GM12878 (cell line): Measurements from ENCODE around the gene KISS1R. TPM values are rescaled to one million over a fixed set of nuclear protein-coding genes. Genes with fewer than 3 reads are reported as not detected.

ENCODE experiments used
- BMI1 ChIP-seq: fragments of 450-650 bp; IDR thresholded peaks from 2 replicates; pipeline ENCODE4 v1.6.1; 2016; ENCODE audit warnings: mild to moderate bottlenecking, moderate library complexity, borderline replicate concordance
- EED ChIP-seq: sonication (generic); IDR thresholded peaks from 2 replicates; pipeline ENCODE4 v1.6.1; 2016; ENCODE audit warnings: antibody characterized with exemption, low read depth
- IKZF1 ChIP-seq: fragments of 450-650 bp; conservative IDR thresholded peaks from 2 replicates; pipeline ENCODE4 v1.6.1; 2017; ENCODE audit warnings: antibody characterized with exemption, mild to moderate bottlenecking
- KLF5 ChIP-seq: fragments of 450-650 bp; IDR thresholded peaks from 2 replicates; pipeline ENCODE4 v1.6.1; 2014; ENCODE audit warnings: mild to moderate bottlenecking; ENCODE audit not compliant: partially characterized antibody
- MXI1 ChIP-seq: fragments of 150-350 bp; IDR thresholded peaks from 2 replicates; pipeline ENCODE4 v1.6.1; 2011; ENCODE audit warnings: low read depth, mild to moderate bottlenecking, inconsistent platforms, low read length, improper control_type of control experiment
- PML ChIP-seq: IDR thresholded peaks from 2 replicates; pipeline ENCODE4 v1.6.1; 2012; ENCODE audit warnings: low read length, inconsistent platforms
- POLR2AphosphoS5 ChIP-seq: IDR thresholded peaks from 2 replicates; pipeline ENCODE4 v1.6.1; 2011; ENCODE audit warnings: mild to moderate bottlenecking, low read length, inconsistent platforms
- POU2F2 ChIP-seq: IDR thresholded peaks from 3 replicates; pipeline ENCODE4 v1.6.1; 2011; ENCODE audit warnings: low read depth, mild to moderate bottlenecking, low read length, borderline replicate concordance
- RAD21 ChIP-seq: IDR thresholded peaks from 2 replicates; pipeline ENCODE4 v1.6.1; 2011; ENCODE audit warnings: mild to moderate bottlenecking, low read depth, low read length, moderate library complexity; ENCODE audit not compliant: insufficient read depth
- RFX5 ChIP-seq: IDR thresholded peaks from 2 replicates; pipeline ENCODE4 v1.6.1; 2011; ENCODE audit warnings: low read depth, low read length, improper control_type of control experiment
- SIX5 ChIP-seq: IDR thresholded peaks from 2 replicates; pipeline ENCODE4 v1.6.1; 2011; ENCODE audit warnings: mild to moderate bottlenecking, low read depth, low read length, moderate library complexity; ENCODE audit not compliant: severe bottlenecking
- SMAD5 ChIP-seq: IDR thresholded peaks from 2 replicates; pipeline ENCODE4 v1.6.1; 2016; ENCODE audit warnings: antibody characterized with exemption, low read depth
- SMARCA5 ChIP-seq: fragments of 450-650 bp; IDR thresholded peaks from 2 replicates; pipeline ENCODE4 v1.6.1; 2017; ENCODE audit warnings: mild to moderate bottlenecking
- SP1 ChIP-seq: IDR thresholded peaks from one replicate; pipeline ENCODE4 v1.6.1; 2011; ENCODE audit warnings: low read depth, low read length
- ZNF24 ChIP-seq: fragments of 450-650 bp; IDR thresholded peaks from 2 replicates; pipeline ENCODE4 v1.6.1; 2017; ENCODE audit warnings: antibody characterized with exemption, mild to moderate bottlenecking
- ZSCAN29 ChIP-seq: fragments of 450-650 bp; IDR thresholded peaks from 2 replicates; pipeline ENCODE4 v1.6.1; 2017; ENCODE audit warnings: mild to moderate bottlenecking, moderate library complexity
- ZZZ3 ChIP-seq: IDR thresholded peaks from 2 replicates; pipeline ENCODE4 v1.6.1; 2011; ENCODE audit warnings: low read depth; ENCODE audit not compliant: control insufficient read depth, insufficient read length
- polyA plus RNA-seq, 11 experiments: library from polyadenylated mRNA; depleted of rRNA in 4 of 11; unstranded in 6 of 11; stranded (reverse) in 5 of 11; fragments of >200 nt; fragmentation: Nextera tagmentation in 4 of 11; fragmentation: Illumina TruSeq in 1 of 11; extraction: Ambion mirVana in 4 of 11; extraction: Trizol in 1 of 11; gene quantifications; 1 replicate in 1 of 11; 2 replicates in 10 of 11; pipeline versions ENCODE4 v1.2.1 to v1.2.3, GENCODE V29; 2011 to 2016; ENCODE audit warnings: inconsistent platforms in 2 of 11, missing spikeins in 2 of 11, low read depth in 1 of 11
- total RNA-seq, 4 experiments: library from RNA; depleted of rRNA in 3 of 4; stranded (reverse); fragments of >200 nt in 3 of 4; fragmentation: Illumina TruSeq in 1 of 4; extraction: Trizol in 1 of 4; gene quantifications; 2 replicates each; pipeline versions ENCODE4 v1.2.1 to v1.2.3, GENCODE V29; 2013 to 2021
- TF ChIP-seq, protein P1 (sequence below): fragments of 450-650 bp; formaldehyde crosslinking; IDR thresholded peaks from 2 replicates; pipeline ENCODE4 v1.4.0; 2022; ENCODE audit warnings: mild to moderate bottlenecking, moderate library complexity
- TF ChIP-seq, protein P2 (sequence below): fragments of 450-650 bp; formaldehyde crosslinking; IDR thresholded peaks from 2 replicates; pipeline ENCODE4 v1.5.0; 2022; ENCODE audit warnings: mild to moderate bottlenecking, missing genetic modification characterization
- TF ChIP-seq, protein P3 (sequence below): fragments of 450-650 bp; IDR thresholded peaks from 2 replicates; pipeline ENCODE4 v1.6.1; 2017; ENCODE audit warnings: low read depth, mild to moderate bottlenecking, moderate library complexity
- TF ChIP-seq, protein P4 (sequence below): fragments of 450-650 bp; IDR thresholded peaks from 2 replicates; pipeline ENCODE4 v1.6.1; 2017; ENCODE audit warnings: borderline replicate concordance

KISS1R gene
- total and polyA plus RNA-seq, 10 of the 15 experiments (the other 5 are each of a cell fraction or from before 2014, with no cell fraction given): 0.13 to 2.7 (median 1.4) TPM; not detected in 3

DNA sequence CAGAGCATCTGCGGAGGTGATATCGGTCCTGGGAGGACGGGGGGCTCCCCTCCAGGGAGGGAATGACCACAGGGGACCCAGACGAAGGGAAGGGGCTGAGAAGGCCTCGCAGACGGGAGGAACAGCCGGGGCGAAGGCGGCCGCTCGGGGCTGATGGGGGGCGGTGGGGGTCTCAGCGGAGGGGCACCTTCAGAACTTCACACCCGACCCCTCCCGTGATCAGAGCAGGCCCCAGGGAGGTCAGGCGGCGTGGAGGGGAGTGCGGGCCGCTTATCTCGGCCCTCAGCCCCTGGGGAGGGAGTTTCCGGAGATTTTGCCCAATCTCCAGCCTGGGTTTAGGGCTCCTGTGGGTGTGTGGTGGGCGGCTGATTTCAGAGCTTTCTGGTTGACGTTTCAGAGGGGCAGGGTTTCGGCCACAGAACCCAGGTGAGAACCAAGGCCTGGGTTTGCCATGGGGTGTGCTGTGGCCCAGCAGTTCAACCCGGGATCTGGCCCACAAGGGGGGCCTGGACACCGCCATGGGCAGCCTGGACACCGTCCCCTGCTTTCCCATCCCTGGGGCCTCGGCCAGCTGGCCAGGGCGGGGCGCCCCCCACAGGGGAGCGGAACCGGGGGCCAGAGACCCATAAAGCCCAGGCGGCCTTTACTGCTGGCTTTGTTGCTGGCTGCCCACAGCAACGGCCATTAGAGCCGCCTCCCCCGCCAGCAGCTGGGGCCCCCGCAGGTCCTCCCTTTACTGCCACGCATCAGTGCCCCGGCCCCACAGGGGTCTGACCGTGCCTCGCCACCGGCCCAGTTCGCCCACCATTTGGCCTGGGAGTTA lies 37.8 kb downstream of the KISS1R start (continued):
- TF ChIP-seq SMARCA5: peak; percentile 100
- no peak for TF ChIP-seq RFX5
- no peak for TF ChIP-seq MXI1
- peak; percentile 17; the same call in 1 of the 2 replicates for TF ChIP-seq SMAD5
- TF ChIP-seq KLF5: peak; percentile 36
- peak; percentile 87 for TF ChIP-seq EED
- TF ChIP-seq SIX5: no peak
- TF ChIP-seq, protein P1, sequence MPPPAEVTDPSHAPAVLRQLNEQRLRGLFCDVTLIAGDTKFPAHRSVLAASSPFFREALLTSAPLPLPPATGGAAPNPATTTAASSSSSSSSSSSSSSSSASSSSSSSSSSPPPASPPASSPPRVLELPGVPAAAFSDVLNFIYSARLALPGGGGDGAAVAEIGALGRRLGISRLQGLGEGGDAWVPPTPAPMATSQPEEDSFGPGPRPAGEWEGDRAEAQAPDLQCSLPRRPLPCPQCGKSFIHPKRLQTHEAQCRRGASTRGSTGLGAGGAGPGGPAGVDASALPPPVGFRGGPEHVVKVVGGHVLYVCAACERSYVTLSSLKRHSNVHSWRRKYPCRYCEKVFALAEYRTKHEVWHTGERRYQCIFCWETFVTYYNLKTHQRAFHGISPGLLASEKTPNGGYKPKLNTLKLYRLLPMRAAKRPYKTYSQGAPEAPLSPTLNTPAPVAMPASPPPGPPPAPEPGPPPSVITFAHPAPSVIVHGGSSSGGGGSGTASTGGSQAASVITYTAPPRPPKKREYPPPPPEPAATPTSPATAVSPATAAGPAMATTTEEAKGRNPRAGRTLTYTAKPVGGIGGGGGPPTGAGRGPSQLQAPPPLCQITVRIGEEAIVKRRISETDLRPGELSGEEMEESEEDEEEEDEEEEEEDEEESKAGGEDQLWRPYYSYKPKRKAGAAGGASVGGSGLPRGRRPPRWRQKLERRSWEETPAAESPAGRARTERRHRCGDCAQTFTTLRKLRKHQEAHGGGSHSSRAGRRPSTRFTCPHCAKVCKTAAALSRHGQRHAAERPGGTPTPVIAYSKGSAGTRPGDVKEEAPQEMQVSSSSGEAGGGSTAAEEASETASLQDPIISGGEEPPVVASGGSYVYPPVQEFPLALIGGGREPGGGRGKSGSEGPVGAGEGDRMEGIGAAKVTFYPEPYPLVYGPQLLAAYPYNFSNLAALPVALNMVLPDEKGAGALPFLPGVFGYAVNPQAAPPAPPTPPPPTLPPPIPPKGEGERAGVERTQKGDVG (CRISPR knock-in tag): no peak
- TF ChIP-seq ZZZ3: no peak
- TF ChIP-seq BMI1: peak; percentile 60; the same call in 1 of the 2 replicates
- TF ChIP-seq, protein P2, sequence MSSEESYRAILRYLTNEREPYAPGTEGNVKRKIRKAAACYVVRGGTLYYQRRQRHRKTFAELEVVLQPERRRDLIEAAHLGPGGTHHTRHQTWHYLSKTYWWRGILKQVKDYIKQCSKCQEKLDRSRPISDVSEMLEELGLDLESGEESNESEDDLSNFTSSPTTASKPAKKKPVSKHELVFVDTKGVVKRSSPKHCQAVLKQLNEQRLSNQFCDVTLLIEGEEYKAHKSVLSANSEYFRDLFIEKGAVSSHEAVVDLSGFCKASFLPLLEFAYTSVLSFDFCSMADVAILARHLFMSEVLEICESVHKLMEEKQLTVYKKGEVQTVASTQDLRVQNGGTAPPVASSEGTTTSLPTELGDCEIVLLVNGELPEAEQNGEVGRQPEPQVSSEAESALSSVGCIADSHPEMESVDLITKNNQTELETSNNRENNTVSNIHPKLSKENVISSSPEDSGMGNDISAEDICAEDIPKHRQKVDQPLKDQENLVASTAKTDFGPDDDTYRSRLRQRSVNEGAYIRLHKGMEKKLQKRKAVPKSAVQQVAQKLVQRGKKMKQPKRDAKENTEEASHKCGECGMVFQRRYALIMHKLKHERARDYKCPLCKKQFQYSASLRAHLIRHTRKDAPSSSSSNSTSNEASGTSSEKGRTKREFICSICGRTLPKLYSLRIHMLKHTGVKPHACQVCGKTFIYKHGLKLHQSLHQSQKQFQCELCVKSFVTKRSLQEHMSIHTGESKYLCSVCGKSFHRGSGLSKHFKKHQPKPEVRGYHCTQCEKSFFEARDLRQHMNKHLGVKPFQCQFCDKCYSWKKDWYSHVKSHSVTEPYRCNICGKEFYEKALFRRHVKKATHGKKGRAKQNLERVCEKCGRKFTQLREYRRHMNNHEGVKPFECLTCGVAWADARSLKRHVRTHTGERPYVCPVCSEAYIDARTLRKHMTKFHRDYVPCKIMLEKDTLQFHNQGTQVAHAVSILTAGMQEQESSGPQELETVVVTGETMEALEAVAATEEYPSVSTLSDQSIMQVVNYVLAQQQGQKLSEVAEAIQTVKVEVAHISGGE: no peak
- TF ChIP-seq SP1: peak; percentile 57
- TF ChIP-seq PML: 0 out of 2 replicates have a peak, but pooled peaks have one; percentile 65
- peak; percentile 95 for TF ChIP-seq IKZF1
- no peak for TF ChIP-seq ZNF24
- no peak for TF ChIP-seq RAD21
- TF ChIP-seq ZSCAN29: peak; percentile 93
- TF ChIP-seq, protein P3, sequence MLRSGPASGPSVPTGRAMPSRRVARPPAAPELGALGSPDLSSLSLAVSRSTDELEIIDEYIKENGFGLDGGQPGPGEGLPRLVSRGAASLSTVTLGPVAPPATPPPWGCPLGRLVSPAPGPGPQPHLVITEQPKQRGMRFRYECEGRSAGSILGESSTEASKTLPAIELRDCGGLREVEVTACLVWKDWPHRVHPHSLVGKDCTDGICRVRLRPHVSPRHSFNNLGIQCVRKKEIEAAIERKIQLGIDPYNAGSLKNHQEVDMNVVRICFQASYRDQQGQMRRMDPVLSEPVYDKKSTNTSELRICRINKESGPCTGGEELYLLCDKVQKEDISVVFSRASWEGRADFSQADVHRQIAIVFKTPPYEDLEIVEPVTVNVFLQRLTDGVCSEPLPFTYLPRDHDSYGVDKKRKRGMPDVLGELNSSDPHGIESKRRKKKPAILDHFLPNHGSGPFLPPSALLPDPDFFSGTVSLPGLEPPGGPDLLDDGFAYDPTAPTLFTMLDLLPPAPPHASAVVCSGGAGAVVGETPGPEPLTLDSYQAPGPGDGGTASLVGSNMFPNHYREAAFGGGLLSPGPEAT: peak; percentile 92
- 0 out of 3 replicates have a peak, but pooled peaks have one; percentile 24 for TF ChIP-seq POU2F2
- TF ChIP-seq, protein P4, sequence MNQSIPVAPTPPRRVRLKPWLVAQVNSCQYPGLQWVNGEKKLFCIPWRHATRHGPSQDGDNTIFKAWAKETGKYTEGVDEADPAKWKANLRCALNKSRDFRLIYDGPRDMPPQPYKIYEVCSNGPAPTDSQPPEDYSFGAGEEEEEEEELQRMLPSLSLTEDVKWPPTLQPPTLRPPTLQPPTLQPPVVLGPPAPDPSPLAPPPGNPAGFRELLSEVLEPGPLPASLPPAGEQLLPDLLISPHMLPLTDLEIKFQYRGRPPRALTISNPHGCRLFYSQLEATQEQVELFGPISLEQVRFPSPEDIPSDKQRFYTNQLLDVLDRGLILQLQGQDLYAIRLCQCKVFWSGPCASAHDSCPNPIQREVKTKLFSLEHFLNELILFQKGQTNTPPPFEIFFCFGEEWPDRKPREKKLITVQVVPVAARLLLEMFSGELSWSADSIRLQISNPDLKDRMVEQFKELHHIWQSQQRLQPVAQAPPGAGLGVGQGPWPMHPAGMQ: peak; percentile 85; the same call in 1 of the 2 replicates
- peak; percentile 72; the same call in 1 of the 2 replicates for TF ChIP-seq POLR2AphosphoS5
